SKM-1 (cell line): ENCODE measurements around the gene ART4.

ENCODE experiments used
- DNase-seq: peaks from one replicate; lab custom pipeline; 2025; ENCODE audit not compliant: unreplicated experiment; lab: John Stamatoyannopoulos, UW

The ART4 gene

DNA sequence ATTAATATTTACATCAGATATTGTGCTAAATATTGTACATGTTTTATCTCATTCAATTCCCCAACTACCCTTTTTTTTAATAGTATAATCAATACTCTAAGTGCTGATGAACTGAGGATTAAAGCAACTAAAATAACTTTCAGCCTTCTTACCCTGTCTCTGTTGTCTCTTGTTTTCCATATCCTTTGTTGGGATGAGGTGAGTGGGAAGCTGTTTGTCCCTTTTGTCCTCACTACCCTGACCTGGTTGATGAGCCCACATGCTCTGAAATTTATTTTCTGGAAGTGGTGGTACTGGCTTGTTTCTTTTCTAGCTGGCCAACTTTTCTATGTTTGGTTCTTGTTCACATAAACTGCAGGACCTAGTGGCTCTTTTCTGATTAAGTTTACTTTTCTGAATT is 9.6 kb upstream of the ART4 start:
- DNase-seq: no peak

- no peak for DNase-seq
These were observed 7.8 kb upstream of the ART4 start for GRCh38 chr12:14850929-14851663.

- no peak for DNase-seq
These were observed 6.3 kb upstream of the ART4 start for GRCh38 chr12:14849661-14850060.

GRCh38 chr12:14846876-14847580 is 3.7 kb upstream of the ART4 start:
- no peak for DNase-seq

DNA sequence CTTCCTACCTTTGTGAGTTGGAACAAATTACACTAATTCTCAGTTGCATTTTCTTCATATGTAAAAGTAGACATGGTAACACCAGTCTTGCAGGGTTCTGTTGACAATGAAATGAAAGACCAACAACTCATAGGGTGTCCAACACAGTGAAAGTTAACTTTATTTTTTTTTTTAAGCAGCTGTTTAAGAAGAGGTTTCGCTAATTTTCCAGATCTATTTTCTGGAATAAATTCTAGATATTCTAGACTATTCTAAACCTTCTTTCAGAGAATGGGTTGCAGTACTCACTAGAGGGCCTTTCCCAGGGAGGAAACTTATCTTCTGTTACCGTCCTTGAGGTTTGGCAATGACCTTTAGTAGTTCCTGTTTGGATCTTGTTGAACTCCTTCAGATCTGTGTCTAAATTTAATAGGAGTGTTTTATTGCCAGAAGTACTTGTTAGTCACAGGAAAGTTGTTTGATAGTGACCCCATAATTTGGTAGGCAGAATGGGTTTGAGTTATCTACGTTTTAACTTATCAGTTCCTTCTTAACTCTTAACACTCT is 2.8 kb upstream of the ART4 start:
- peak; percentile 3 for DNase-seq

DNA sequence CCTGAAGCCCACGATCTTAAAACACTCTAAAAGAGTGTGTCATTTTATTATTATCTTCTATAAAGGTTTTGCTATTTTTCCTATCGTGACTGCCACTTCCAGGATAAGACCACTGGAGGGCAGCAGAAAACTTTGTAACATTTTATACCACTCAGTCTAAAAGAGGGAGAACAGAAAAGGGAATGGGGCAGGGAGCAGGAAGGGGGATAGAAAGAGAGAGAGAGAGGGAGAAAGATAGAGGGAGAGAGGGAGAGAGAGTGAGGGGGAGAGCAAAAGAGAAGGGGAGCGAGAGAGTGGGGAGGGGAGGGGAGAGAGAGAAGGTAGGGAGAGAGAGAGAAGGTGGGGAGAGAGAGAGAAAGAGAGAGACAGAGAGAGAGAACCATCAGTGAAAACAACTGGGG is 2.0 kb upstream of the ART4 start:
- DNase-seq: peak; percentile 4

- no peak for DNase-seq
These were observed 1.1 kb upstream of the ART4 start for GRCh38 chr12:14844401-14844800.

GRCh38 chr12:14842315-14842714 is 1.0 kb downstream of the ART4 start:
- DNase-seq: no peak

DNA sequence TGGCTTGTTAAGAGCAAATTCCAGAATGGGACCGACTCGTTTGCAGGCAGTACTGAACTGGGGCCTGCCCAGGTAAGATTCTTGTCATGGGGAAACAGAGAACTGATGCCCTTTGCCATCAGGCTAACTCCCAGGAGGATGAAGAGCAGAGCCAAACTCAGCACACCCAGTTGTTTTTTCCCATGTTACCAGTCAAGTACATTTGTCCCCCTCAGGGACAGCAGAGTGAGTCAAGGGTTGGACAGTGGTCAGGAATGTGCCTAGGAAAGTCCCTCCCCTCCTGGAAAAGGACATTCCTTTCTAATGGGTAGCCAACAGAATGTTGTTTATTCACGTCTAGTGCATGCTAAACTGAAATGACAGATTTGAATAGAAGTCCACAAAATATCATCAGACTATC is 1.6 kb downstream of the ART4 start:
- DNase-seq: no peak

DNA sequence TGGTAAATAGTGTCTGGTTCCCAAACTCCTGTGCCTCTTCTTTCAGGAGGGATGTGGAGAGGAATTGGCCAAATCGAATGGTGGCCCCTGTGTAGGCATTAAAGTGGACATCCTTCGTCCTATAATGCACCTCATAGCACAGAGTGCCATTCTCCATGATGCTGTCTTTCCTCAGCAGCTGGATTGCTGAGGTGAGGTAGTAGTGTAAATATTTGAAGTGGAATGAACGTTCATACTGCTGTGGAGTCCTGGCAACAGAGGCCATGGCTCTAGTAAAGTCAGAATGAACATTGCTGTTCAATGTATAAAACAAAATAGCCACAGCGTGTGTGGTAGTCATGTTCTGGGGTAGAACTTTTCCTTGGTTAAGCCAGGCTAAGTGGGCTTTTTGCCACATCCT is 2.7 kb downstream of the ART4 start:
- no peak for DNase-seq

DNA sequence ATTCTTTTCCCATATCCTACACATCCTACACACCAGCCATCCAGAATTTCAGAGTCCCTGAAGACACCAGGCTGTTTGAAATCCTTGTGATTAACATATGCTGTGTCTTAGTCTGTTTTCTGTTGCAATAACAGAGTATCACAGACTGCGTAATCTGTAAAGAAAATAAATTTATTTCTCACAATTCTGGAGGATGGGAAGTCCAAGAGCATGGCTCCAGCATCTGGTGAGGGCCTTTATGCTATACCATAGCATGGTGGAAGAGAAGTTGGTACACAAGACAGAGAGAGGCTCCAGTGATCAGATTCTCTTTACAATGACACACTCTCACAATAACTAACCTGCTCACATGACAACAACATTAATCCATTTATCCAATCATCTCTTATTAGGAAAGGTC is 4.1 kb downstream of the ART4 start:
- no peak for DNase-seq

- no peak for DNase-seq
These were observed 6.8 kb downstream of the ART4 start for GRCh38 chr12:14836336-14837210.

GRCh38 chr12:14834509-14834908 is 8.8 kb downstream of the ART4 start:
- no peak for DNase-seq

- no peak for DNase-seq
These were observed 9.4 kb downstream of the ART4 start for GRCh38 chr12:14833952-14834351.

DNA sequence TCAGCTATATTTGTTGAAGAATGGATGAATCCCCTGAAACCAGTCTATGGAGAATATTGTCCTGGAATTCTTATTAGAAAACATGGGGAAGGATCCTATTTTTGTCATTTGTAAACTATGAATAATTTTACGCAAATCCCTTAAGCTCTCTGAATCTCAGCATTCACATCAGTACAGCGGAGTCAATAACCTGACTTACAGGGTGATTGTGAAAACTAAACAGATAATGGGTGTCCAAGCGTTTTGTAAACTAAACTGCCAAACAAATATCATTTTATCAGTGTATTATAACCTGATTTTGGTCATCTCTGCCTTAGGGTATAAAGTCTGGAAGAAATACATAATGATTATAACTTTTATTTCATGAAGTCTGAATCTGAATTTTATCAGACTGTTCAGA is 10.0 kb downstream of the ART4 start:
- no peak for DNase-seq

DNA sequence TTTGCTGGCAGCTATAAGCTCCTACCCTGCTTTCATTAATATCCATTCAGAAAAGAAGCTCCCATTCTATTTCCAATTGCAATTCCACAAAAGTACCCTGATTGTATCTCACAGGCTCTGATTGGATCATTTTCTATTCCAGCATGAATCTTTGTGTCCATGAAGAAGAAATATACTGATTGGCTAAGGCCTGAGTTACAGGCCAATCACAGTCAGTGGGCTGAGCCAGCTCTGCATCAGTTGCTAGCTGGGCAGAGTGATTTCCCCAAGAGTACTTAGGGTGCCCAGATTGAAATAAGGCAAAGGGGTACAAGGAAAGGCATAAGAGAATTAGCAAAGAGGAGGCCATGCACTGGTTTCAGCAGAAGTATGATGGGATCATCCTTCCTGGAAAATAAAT is 14.4 kb downstream of the ART4 start:
- no peak for DNase-seq

GRCh38 chr12:14827043-14827442 is 16.3 kb downstream of the ART4 start:
- DNase-seq: no peak

GRCh38 chr12:14826491-14826890 is 16.8 kb downstream of the ART4 start:
- no peak for DNase-seq

DNA sequence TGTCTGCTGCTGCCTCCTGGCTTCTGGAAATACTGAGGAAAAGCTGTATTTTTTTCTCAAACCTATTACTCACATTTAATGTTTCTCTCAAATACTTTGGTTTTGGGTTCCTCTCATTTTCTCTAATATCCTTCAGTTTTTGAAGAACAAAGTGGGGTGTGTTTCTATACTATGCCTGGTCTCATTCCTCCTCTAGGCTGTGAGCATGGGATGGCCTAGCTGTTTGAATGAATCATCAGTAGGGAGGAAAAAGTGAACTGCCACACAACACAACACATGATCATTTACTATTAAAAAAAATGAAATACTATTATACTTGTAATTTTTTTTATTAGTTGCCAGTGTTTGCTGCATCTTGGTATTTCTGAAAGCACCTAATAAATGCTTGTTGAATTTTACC is 18.1 kb downstream of the ART4 start:
- DNase-seq: no peak

GRCh38 chr12:14824012-14824634 is 19.2 kb downstream of the ART4 start:
- DNase-seq: no peak

DNA sequence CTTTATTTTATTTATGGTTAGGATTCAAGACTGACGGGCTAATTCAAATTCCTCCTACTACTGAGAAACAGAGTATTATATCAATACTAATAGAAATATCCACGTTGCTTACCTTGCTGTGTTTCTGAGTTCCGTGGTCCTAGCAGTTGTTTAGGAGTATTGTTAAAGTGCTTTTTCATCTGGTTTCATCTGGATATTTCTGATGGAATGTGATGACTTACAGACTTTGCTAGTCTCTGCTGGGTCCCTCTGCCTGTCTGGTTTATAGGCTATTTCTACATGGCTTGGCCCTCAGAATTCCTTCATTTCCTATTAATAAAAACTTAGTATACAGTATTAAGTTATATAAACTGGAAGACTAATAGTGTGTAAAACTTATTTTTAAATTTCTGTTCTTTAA is 29.3 kb downstream of the ART4 start, which contains the start of gene SMCO3:
Gene SMCO3, minus strand, starts transcription at position 169 of the 400 bp plus-strand sequence. CDS start 7,502 bp downstream, outside the sequence.
- no peak for DNase-seq
